HG02884 (cell line): ENCODE data around the gene DUSP10.

Experiments
- ATAC-seq: cut with Tn5 transposase; IDR thresholded peaks from one replicate; pipeline ENCODE4 v1.9.1; 2021; ENCODE audit warnings: mild to moderate bottlenecking, moderate library complexity; ENCODE audit not compliant: unreplicated experiment

Gene DUSP10

GRCh38 chr1:221735999-221736398 is 5.9 kb downstream of the DUSP10 start:
- ATAC-seq = no peak

GRCh38 chr1:221734187-221734586 is 7.7 kb downstream of the DUSP10 start:
- ATAC-seq = no peak

GRCh38 chr1:221732052-221732451 is 9.8 kb downstream of the DUSP10 start:
- no peak for ATAC-seq

- ATAC-seq = no peak
These were observed 12.0 kb downstream of the DUSP10 start for GRCh38 chr1:221729771-221730330.

GRCh38 chr1:221728037-221728505 is 13.8 kb downstream of the DUSP10 start:
- no peak for ATAC-seq

GRCh38 chr1:221727146-221728036 is 14.5 kb downstream of the DUSP10 start:
- no peak for ATAC-seq

- ATAC-seq = peak; percentile 69
These were observed 15.9 kb downstream of the DUSP10 start for GRCh38 chr1:221725735-221726672.

GRCh38 chr1:221724931-221725605 is 16.8 kb downstream of the DUSP10 start:
- no peak for ATAC-seq

GRCh38 chr1:221723848-221724236 is 18.0 kb downstream of the DUSP10 start:
- no peak for ATAC-seq

GRCh38 chr1:221723018-221723847 is 18.7 kb downstream of the DUSP10 start:
- ATAC-seq = no peak

- ATAC-seq = no peak
These were observed 19.5 kb downstream of the DUSP10 start for GRCh38 chr1:221722254-221723017.

GRCh38 chr1:221720545-221720944 is 21.3 kb downstream of the DUSP10 start:
- no peak for ATAC-seq

- ATAC-seq = no peak
These were observed 21.9 kb downstream of the DUSP10 start for GRCh38 chr1:221719987-221720386.

- no peak for ATAC-seq
These were observed 22.7 kb downstream of the DUSP10 start for GRCh38 chr1:221719278-221719597.

- ATAC-seq = no peak
These were observed 23.3 kb downstream of the DUSP10 start for GRCh38 chr1:221718381-221719277.

- ATAC-seq = no peak
These were observed 24.4 kb downstream of the DUSP10 start for GRCh38 chr1:221717485-221717853.

GRCh38 chr1:221716713-221717484 is 25.0 kb downstream of the DUSP10 start:
- ATAC-seq = no peak
